ENCODE results near the gene ACADL. TPM values are rescaled to one million over a fixed set of nuclear protein-coding genes. Genes with fewer than 3 reads are reported as not detected.
"Not testable (repeated sequence)": the region's sequence is repeated elsewhere in the genome, so short reads cannot be mapped to it uniquely, and the experiment has no call there.

ACADL gene
- total RNA-seq, 2 experiments from 2014 or later: not detected

DNA sequence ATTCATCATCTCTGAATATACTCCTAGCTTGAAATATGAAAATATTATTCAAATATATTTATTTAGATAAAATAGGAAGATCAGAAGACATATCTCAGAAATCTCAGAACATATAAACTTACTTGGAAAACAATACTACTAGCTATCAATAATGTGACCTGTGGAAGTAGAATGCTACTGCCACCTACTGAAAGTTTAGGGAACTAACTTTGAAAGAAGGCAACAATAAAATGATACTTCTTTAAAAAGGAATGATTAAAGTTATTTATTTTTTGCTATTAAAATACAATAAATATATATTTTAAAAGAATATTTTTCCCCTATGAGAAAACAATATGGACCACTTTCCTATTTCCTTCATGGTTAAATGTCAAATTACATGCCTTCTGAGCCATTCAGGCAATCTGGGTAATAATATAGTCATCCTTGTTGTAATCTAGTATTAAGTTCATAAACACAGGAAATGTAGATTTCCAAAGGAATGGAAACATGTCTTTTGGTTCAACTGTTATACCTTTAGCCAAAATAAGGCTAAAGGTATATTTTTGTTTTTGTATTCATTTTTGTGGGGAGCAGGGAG, 26.0 kb downstream of the ACADL start:
- Mint-ChIP-seq H3K4me3 (no peak overlapping the region), H3K36me3 (ENCODE audit: low read depth) (no peaks in the 10 kb centered on the region), H3K4me1 (ENCODE audit: low read depth) (peaks cover 2% of the 10 kb centered on the region), H3K27ac (no peak overlapping the region), H3K9me3 (no peaks in the 10 kb centered on the region), H3K27me3 (ENCODE audit: low read depth) (peaks cover 6% of the 10 kb centered on the region)
- intact Hi-C loops (cut with micrococcal nuclease): loop anchor here (1.0 to 5.0 kb wide), 7 partner anchors 126 to 1802 kb away; no protein-coding TSS in a partner anchor
- CTCF ChIA-PET: interaction anchor here (0.6 to 5.7 kb wide), 28 partner anchors 10 to 864 kb away, joined by 3 to 129 read pairs (median 4); no protein-coding TSS in a partner anchor
- no peak for DNase-seq

DNA sequence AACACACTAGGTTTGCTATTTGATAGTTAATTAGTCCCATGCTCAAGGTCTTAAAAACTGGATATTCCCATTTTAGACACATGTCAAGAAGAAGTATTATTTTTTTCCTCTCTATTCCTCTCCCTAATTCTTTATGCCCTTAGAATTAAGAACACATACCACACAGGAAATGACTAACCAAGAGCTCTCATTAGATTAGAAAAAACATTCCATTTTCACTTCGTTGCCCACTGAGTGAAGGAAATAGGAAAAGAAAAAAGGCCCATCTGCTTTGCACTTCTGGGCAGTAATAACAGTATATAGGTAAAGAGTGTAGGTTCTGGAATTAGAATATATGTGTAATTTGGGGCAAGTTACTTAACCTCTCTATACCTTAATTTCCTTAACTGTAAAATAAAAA, 26.9 kb downstream of the ACADL start:
- H3K27me3 Mint-ChIP-seq (ENCODE audit: low read depth): peaks cover 6% of the 10 kb centered on the region
- H3K4me3 Mint-ChIP-seq: no peak overlapping the region
- peaks cover 2% of the 10 kb centered on the region for H3K4me1 Mint-ChIP-seq (ENCODE audit: low read depth)
- H3K36me3 Mint-ChIP-seq (ENCODE audit: low read depth): no peaks in the 10 kb centered on the region
- DNase-seq: no peak
- H3K27ac Mint-ChIP-seq: no peak overlapping the region
- H3K9me3 Mint-ChIP-seq: no peaks in the 10 kb centered on the region
- intact Hi-C loops (cut with micrococcal nuclease): loop anchor here (5.0 kb wide), 4 partner anchors 236 to 1801 kb away; no protein-coding TSS in a partner anchor
- CTCF ChIA-PET: interaction anchor here (0.6 to 5.7 kb wide), 22 partner anchors 9 to 864 kb away, joined by 3 to 129 read pairs (median 4); no protein-coding TSS in a partner anchor

DNA sequence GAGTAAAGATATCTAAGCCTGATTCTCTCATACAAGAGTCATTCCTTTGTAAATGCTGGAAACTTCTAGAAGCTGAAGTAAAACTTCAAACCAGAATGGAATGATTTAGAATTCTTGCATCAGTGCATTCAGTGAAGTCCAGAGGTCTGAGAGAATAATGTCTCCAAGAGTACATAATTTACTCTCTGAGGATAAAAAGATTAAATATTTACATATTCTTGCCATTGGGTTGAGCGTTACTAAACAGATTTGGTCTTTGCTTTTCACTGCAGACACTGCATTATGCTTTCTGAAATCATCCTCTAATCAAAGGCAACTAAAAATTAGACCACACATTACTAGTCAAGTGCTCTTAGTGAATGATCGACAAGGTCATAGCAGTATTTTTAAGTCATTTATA, 27.5 kb downstream of the ACADL start:
- intact Hi-C loops (cut with micrococcal nuclease): loop anchor here (5.0 kb wide), 4 partner anchors 235 to 1800 kb away; no protein-coding TSS in a partner anchor
- Mint-ChIP-seq H3K27me3 (ENCODE audit: low read depth) (peaks cover 2% of the 10 kb centered on the region), H3K4me1 (ENCODE audit: low read depth) (peaks cover 2% of the 10 kb centered on the region), H3K27ac (no peak overlapping the region), H3K4me3 (no peak overlapping the region), H3K9me3 (no peaks in the 10 kb centered on the region), H3K36me3 (ENCODE audit: low read depth) (no peaks in the 10 kb centered on the region)
- CTCF ChIA-PET: interaction anchor here (1.1 to 5.7 kb wide), 6 partner anchors 8 to 290 kb away, joined by 3 to 129 read pairs (median 3); no protein-coding TSS in a partner anchor
- no peak for DNase-seq

DNA sequence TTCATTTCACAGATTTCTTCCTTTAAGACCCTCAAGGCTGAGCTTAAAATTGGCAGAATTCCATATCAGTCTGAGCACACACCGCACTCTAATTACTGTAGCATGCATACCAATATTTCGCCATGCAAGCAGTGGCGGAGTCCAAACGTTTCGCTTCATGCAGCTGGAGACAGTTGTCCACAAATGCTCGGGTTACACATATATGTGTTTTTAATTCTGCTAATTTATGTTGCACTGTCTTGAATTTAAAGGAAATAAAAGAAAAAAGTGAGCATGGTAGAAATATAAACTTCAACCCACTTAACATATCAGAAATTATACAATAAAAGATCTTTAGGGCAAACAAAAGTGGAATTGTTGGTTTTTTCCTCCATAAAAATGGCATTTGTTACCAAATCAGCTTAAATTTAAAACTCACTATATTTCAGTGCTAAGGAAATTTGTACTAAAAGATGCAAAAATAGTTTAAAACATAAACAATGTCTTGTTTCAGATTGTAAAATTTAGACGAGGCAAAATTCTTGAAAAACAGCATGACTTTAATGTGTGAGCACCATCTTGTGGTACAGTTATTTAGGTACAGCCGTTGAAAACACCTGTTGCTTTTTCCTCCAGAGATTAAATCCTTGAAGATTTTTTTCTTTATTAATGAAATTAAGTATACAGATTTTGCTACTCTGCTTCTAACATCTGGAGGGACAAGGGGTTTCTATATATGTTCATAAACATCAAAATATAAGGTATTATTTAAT, 30.0 kb downstream of the ACADL start:
- intact Hi-C loops (cut with micrococcal nuclease): loop anchor here (1.0 to 5.0 kb wide), 9 partner anchors 25 to 1798 kb away; no protein-coding TSS in a partner anchor
- CTCF ChIA-PET: interaction anchor here (0.6 to 5.7 kb wide), 11 partner anchors 13 to 265 kb away, joined by 3 to 129 read pairs (median 3); no protein-coding TSS in a partner anchor
- H3K36me3 Mint-ChIP-seq (ENCODE audit: low read depth): no peaks in the 10 kb centered on the region
- no peak for DNase-seq
- H3K4me3 Mint-ChIP-seq: no peak overlapping the region
- no peaks in the 10 kb centered on the region for H3K9me3 Mint-ChIP-seq
- H3K27ac Mint-ChIP-seq: no peak overlapping the region
- peaks cover 2% of the 10 kb centered on the region for H3K4me1 Mint-ChIP-seq (ENCODE audit: low read depth)
- H3K27me3 Mint-ChIP-seq (ENCODE audit: low read depth): no peaks in the 10 kb centered on the region

DNA sequence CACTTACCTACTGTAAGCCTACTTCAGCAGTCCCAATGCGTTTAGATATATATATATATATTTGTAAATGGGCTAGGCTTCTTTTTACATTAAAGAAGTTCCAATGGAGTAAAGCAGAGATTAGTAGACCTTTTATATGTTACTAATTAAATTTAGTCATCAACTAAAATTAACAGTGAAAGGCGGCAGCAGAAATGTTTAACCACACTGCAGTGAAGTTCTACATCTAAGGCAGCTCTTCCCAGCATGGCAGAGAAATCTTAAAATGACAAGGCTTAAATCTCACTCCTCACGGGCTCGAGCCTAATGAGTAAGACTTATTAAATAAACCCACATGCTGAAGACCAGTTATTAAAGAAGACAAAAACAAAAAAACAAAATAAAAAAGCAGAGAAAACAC, 34.9 kb downstream of the ACADL start:
- no peaks in the 10 kb centered on the region for H3K4me1 Mint-ChIP-seq (ENCODE audit: low read depth)
- H3K4me3 Mint-ChIP-seq: no peak overlapping the region
- no peaks in the 10 kb centered on the region for H3K27me3 Mint-ChIP-seq (ENCODE audit: low read depth)
- CTCF ChIA-PET: interaction anchor here (0.7 to 3.3 kb wide), 2 partner anchors 8 to 117 kb away, joined by 3 to 13 read pairs; no protein-coding TSS in a partner anchor
- DNase-seq: no peak
- intact Hi-C loops (cut with micrococcal nuclease): no loop called here
- no peak overlapping the region for H3K27ac Mint-ChIP-seq
- H3K36me3 Mint-ChIP-seq (ENCODE audit: low read depth): peaks cover 2% of the 10 kb centered on the region
- peaks cover 8% of the 10 kb centered on the region for H3K9me3 Mint-ChIP-seq

DNA sequence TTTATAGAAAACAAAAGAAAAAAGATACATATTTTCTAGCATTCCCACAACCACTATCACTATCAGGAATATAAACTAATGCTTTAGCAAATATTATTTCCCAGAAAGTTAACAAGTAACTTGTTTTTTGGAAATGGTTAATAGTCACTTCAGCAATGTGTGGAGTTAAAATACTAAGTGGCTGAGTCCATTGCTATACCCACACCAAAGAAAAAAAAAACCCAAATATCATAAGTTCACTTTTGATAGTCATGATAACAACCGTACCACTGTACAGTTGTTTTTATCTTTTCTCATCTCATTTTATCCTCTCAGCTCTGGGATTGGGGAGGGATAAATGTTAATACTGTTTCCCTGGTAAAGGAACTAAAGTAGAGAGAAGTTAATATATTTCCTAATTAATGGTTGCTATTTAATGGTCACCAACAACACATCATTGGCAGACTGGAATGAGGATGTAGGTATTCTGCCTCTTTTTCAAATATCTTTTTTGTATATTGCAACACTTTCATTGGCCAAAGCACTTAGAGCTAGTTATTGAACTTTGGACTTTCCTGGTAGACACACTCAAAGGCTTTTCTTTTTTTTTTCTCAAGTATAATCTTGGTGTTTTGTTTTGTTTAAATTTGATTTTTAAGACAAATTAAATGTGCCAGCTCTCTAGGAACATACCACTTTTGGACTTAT, 35.7 kb downstream of the ACADL start:
- CTCF ChIA-PET: interaction anchor here (0.6 to 3.3 kb wide), 4 partner anchors 9 to 960 kb away, joined by 3 to 13 read pairs (median 4); no protein-coding TSS in a partner anchor
- no peak overlapping the region for H3K4me3 Mint-ChIP-seq
- peaks cover 14% of the 10 kb centered on the region for H3K9me3 Mint-ChIP-seq
- intact Hi-C loops (cut with micrococcal nuclease): loop anchor here (2.0 kb wide), 1 partner anchor 17 kb away; no protein-coding TSS in a partner anchor
- no peaks in the 10 kb centered on the region for H3K27me3 Mint-ChIP-seq (ENCODE audit: low read depth)
- no peak for DNase-seq
- H3K4me1 Mint-ChIP-seq (ENCODE audit: low read depth): no peaks in the 10 kb centered on the region
- H3K36me3 Mint-ChIP-seq (ENCODE audit: low read depth): peaks cover 8% of the 10 kb centered on the region
- H3K27ac Mint-ChIP-seq: no peak overlapping the region

DNA sequence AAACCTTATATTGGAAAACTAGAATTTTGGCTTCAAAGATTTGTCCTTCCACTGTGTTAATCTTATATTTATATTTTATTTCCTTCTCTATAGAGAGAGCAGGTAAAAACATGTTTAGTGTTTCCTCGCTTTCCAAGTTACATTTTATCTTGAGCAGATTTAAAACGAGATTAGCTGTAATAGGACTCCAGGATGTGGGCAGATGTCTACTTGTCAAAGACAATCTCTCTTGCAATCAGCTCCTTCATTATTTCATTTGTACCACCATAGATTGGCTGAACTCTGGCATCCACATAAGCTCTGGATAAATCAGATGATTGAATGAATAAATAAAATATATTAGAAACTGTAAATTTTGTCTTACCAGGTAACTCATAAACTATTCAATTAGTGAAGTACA, 36.5 kb downstream of the ACADL start:
- no peaks in the 10 kb centered on the region for H3K27me3 Mint-ChIP-seq (ENCODE audit: low read depth)
- CTCF ChIA-PET: interaction anchor here (3.3 kb wide), 1 partner anchor 10 kb away, joined by 13 read pairs; no protein-coding TSS in a partner anchor
- H3K4me1 Mint-ChIP-seq (ENCODE audit: low read depth): no peaks in the 10 kb centered on the region
- H3K4me3 Mint-ChIP-seq: no peak overlapping the region
- DNase-seq: no peak
- intact Hi-C loops (cut with micrococcal nuclease): loop anchor here (2.0 kb wide), 1 partner anchor 16 kb away; no protein-coding TSS in a partner anchor
- H3K36me3 Mint-ChIP-seq (ENCODE audit: low read depth): peaks cover 15% of the 10 kb centered on the region
- no peak overlapping the region for H3K27ac Mint-ChIP-seq
- peaks cover 22% of the 10 kb centered on the region for H3K9me3 Mint-ChIP-seq

DNA sequence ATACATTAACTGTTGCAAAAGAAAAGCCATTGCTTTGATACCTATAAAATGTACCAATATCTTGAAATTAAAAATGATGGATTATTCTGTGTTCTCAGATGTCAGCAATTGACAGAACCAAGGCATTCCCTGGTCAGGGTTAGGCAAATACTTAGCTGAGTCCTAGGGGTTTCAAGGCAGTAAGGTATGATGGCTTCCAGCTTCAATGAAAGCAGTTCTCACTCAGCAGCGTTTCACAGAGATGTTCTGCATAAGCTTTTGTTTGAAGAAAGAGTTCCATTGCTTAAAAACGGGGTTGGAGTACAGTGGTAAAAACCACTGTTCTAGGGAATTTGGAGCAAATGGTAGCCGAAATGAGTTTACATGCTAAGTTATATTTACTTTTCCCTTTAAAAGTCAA, 37.1 kb downstream of the ACADL start:
- Mint-ChIP-seq H3K4me1 (ENCODE audit: low read depth) (no peaks in the 10 kb centered on the region), H3K36me3 (ENCODE audit: low read depth) (peaks cover 19% of the 10 kb centered on the region), H3K9me3 (peaks cover 25% of the 10 kb centered on the region), H3K4me3 (no peak overlapping the region), H3K27ac (no peak overlapping the region), H3K27me3 (ENCODE audit: low read depth) (no peaks in the 10 kb centered on the region)
- CTCF ChIA-PET: interaction anchor here (0.8 to 3.3 kb wide), 2 partner anchors 11 to 24 kb away, joined by 3 to 13 read pairs; no protein-coding TSS in a partner anchor
- DNase-seq: no peak
- intact Hi-C loops (cut with micrococcal nuclease): loop anchor here (2.0 kb wide), 1 partner anchor 15 kb away; no protein-coding TSS in a partner anchor

DNA sequence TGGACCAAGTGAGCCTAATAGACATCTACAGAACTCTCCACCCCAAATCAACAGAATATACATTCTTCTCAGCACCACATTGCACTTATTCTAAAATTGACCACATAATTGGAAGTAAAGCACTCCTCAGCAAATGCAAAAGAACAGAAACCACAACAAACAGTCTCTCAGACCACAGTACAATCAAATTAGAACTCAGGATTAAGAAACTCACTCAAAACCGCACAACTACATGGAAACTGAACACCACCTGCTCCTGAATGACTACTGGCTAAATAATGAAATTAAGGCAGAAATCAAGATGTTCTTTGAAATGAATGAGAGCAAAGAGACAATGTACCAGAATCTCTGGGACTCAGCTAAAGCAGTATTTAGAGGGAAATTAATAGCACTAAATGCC, 41.3 kb downstream of the ACADL start:
- Mint-ChIP-seq H3K9me3 (peaks cover 25% of the 10 kb centered on the region), H3K36me3 (ENCODE audit: low read depth) (peaks cover 19% of the 10 kb centered on the region), H3K4me1 (ENCODE audit: low read depth) (peaks cover 18% of the 10 kb centered on the region)
- H3K4me3 Mint-ChIP-seq; intact Hi-C loops (cut with micrococcal nuclease); DNase-seq; H3K27me3 Mint-ChIP-seq (ENCODE audit: low read depth); H3K27ac Mint-ChIP-seq: not testable (repeated sequence)
- CTCF ChIA-PET: interaction anchor here (0.7 kb wide), 1 partner anchor 15 kb away, joined by 3 read pairs; no protein-coding TSS in a partner anchor

DNA sequence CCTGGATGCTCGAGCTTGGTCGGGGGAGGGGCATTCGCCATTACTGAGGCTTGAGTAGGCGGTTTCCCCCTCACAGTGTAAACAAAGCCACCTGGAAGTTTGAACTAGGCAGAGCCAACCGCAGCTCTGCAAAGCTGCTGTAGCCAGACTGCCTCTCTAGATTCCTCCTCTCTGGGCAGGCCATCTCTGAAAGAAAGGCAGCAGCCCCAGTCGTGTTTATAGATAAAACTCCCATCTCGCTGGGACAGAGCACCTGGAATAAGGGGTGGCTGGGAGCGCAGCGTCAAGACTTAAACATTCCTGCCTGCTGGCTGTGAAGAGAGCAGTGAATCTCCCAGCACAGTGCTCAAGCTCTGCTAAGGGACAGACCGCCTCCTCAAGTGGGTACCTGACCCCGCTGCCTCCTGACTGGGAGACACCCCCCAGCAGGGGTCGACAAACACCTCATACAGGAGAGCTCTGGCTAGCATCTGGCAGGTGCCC, 43.6 kb downstream of the ACADL start:
- peak; percentile 46 for DNase-seq
- H3K27ac Mint-ChIP-seq; intact Hi-C loops (cut with micrococcal nuclease); H3K27me3 Mint-ChIP-seq (ENCODE audit: low read depth): not testable (repeated sequence)
- peak overlapping the region; percentile 49 for H3K4me3 Mint-ChIP-seq
- peaks cover 19% of the 10 kb centered on the region for H3K36me3 Mint-ChIP-seq (ENCODE audit: low read depth)
- H3K9me3 Mint-ChIP-seq: peaks cover 25% of the 10 kb centered on the region
- peaks cover 18% of the 10 kb centered on the region for H3K4me1 Mint-ChIP-seq (ENCODE audit: low read depth)
- CTCF ChIA-PET: interaction anchor here (1.1 to 2.4 kb wide), 2 partner anchors 17 to 22 kb away, joined by 3 to 7 read pairs; no protein-coding TSS in a partner anchor

DNA sequence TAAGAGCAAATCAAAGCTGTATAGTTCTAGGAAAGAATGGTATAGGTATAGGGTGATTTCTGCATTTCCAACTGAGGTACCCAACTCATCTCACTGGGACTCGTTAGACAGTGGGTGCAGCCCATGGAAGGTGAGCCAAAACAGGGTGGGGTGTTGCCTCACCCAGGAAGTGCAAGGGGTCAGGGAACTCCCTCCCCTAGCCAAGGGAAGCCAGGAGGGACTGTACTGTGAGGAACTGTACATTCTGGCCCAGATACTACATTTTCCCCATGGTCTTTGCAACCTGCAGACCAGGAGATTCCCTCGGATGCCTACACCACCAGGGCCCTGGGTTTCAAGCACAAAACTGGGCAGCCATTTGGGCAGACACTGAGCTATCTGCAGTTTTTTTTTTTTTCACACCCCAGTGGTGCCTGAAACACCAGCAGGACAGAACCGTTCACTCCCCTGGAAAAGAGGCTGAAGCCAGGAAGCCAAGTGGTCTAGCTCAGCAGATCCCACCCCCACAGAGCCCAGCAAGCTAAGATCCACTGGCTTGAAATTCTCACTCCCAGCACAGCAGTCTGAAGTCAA, 44.1 kb downstream of the ACADL start:
- intact Hi-C loops (cut with micrococcal nuclease); H3K27ac Mint-ChIP-seq; H3K27me3 Mint-ChIP-seq (ENCODE audit: low read depth): not testable (repeated sequence)
- Mint-ChIP-seq H3K4me1 (ENCODE audit: low read depth) (peaks cover 18% of the 10 kb centered on the region), H3K9me3 (peaks cover 23% of the 10 kb centered on the region), H3K36me3 (ENCODE audit: low read depth) (peaks cover 18% of the 10 kb centered on the region), H3K4me3 (peak overlapping the region; percentile 49)
- CTCF ChIA-PET: interaction anchor here (0.6 to 2.4 kb wide), 3 partner anchors 14 to 23 kb away, joined by 3 to 7 read pairs (median 3); no protein-coding TSS in a partner anchor
- peak; percentile 7 for DNase-seq

All from activated naive CD4-positive, alpha-beta T cell treated with anti-CD3 and anti-CD28 coated beads for 36 hours (primary cell).